Measurements from ENCODE around the gene RAB3C. TPM values are rescaled to one million over a fixed set of nuclear protein-coding genes. Genes with fewer than 3 reads are reported as not detected.

Gene RAB3C
- total RNA-seq, 1 donor from 2014 or later = 0.45 TPM

DNA sequence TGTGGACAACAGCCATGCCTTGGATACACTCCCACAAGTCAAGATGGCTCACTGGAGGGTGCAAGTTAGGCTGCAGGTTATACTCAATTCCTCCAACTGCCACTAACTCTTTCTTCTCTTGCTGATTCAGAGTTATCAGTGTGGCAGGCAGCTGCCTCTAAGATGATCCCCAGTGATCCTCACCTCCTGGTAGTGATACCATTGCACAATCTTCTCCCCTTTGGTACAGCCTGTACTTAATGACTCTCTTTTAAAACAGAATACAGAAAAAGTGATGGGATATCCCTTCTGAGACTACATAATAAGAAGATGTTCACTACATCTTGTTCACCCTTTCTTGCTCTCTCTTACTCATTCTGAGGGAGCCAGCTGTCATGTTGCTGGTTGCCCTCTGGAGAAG is 323.1 kb downstream of the RAB3C start:
- H3K27ac ChIP-seq (ENCODE audit: low read depth, low read length) = no peak overlapping the region
- H3K27me3 ChIP-seq (ENCODE audit: insufficient read depth, low read length) = no peaks in the 10 kb centered on the region
- no peak overlapping the region for H3K4me3 Mint-ChIP-seq (ENCODE audit: unreplicated experiment)
- H2AFZ ChIP-seq (ENCODE audit: low read depth, low read length) = no peak overlapping the region
- no peaks in the 10 kb centered on the region for H3K27me3 Mint-ChIP-seq (ENCODE audit: low read depth, unreplicated experiment)
- no peak overlapping the region for H3K27ac Mint-ChIP-seq (ENCODE audit: unreplicated experiment)
- no peaks in the 10 kb centered on the region for H3K36me3 Mint-ChIP-seq (ENCODE audit: low read depth, unreplicated experiment)
- no peaks in the 10 kb centered on the region for H3K4me1 Mint-ChIP-seq (ENCODE audit: low read depth, unreplicated experiment)
- no peaks in the 10 kb centered on the region for H3K36me3 ChIP-seq (ENCODE audit: insufficient read depth, low read length)
- H3K79me2 ChIP-seq (ENCODE audit: insufficient read depth, low read length) = no peaks in the 10 kb centered on the region
- H3K4me3 ChIP-seq (ENCODE audit: insufficient read depth, low read depth, low read length) = no peak overlapping the region
- no peak overlapping the region for H3K4me2 ChIP-seq (ENCODE audit: low read length)
- no peak for FAIRE-seq
- H4K20me1 ChIP-seq (ENCODE audit: insufficient read depth, low read length) = no peaks in the 10 kb centered on the region
- DNase-seq (ENCODE audit: low read depth) = no peak
- H3K9me3 Mint-ChIP-seq (ENCODE audit: unreplicated experiment) = peaks cover 4% of the 10 kb centered on the region
- H3K9me3 ChIP-seq (ENCODE audit: insufficient read depth, low read depth, low read length) = no peaks in the 10 kb centered on the region
- H3K4me1 ChIP-seq (ENCODE audit: insufficient read depth, low read length) = no peaks in the 10 kb centered on the region
- TF ChIP-seq, protein P1, sequence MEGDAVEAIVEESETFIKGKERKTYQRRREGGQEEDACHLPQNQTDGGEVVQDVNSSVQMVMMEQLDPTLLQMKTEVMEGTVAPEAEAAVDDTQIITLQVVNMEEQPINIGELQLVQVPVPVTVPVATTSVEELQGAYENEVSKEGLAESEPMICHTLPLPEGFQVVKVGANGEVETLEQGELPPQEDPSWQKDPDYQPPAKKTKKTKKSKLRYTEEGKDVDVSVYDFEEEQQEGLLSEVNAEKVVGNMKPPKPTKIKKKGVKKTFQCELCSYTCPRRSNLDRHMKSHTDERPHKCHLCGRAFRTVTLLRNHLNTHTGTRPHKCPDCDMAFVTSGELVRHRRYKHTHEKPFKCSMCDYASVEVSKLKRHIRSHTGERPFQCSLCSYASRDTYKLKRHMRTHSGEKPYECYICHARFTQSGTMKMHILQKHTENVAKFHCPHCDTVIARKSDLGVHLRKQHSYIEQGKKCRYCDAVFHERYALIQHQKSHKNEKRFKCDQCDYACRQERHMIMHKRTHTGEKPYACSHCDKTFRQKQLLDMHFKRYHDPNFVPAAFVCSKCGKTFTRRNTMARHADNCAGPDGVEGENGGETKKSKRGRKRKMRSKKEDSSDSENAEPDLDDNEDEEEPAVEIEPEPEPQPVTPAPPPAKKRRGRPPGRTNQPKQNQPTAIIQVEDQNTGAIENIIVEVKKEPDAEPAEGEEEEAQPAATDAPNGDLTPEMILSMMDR (IDR thresholded peaks at IDR 0.05; ENCODE audit: insufficient read depth, low read depth, low read length) = no peak
- no peak for TF ChIP-seq EZH2 (IDR thresholded peaks at IDR 0.05; ENCODE audit: insufficient read depth, low read length)
- H3K9ac ChIP-seq (ENCODE audit: low read length) = no peak overlapping the region

Other genes with a start within 250 kb of the RAB3C start
- gene PLK2, start 123.0 kb upstream of the RAB3C start, total RNA-seq = 260 and 368 TPM in 2 replicates
- gene GAPT, start 91.6 kb upstream of the RAB3C start, total RNA-seq = not detected in 2 replicates